ENCODE results near the gene APBA2.

Gene APBA2

GRCh38 chr15:28985316-28985645 lies 99.5 kb downstream of the APBA2 start:
- Mint-ChIP-seq H3K36me3 (no peaks in the 10 kb centered on the region), H3K4me1 (no peaks in the 10 kb centered on the region), H3K4me3 (no peak overlapping the region)

GRCh38 chr15:28985691-28986090 lies 99.9 kb downstream of the APBA2 start:
- no peak overlapping the region for H3K27ac Mint-ChIP-seq

More at GRCh38 chr15:28985316-28985645, 99.5 kb downstream of the APBA2 start:
- no peak overlapping the region for H3K27ac Mint-ChIP-seq
- no peaks in the 10 kb centered on the region for H3K27me3 Mint-ChIP-seq
- H3K9me3 Mint-ChIP-seq, result peaks cover 4% of the 10 kb centered on the region in 2 donors
- no peak for ATAC-seq (replicated peaks)
- DNase-seq, result no peak

GRCh38 chr15:28986108-28986507 lies 100.3 kb downstream of the APBA2 start:
- Mint-ChIP-seq H3K4me3 (no peak overlapping the region), H3K27me3 (no peaks in the 10 kb centered on the region), H3K27ac (no peak overlapping the region), H3K9me3 (peaks cover 4% of the 10 kb centered on the region in 2 donors), H3K4me1 (no peaks in the 10 kb centered on the region), H3K36me3 (no peaks in the 10 kb centered on the region)
- DNase-seq (no peak), ATAC-seq (replicated peaks) (no peak)

More at GRCh38 chr15:28985691-28986090, 99.9 kb downstream of the APBA2 start:
- Mint-ChIP-seq H3K4me1 (no peaks in the 10 kb centered on the region), H3K4me3 (no peak overlapping the region), H3K27me3 (no peaks in the 10 kb centered on the region), H3K9me3 (peaks cover 4% of the 10 kb centered on the region in 2 donors), H3K36me3 (no peaks in the 10 kb centered on the region)
- ATAC-seq (replicated peaks) (no peak), DNase-seq (no peak)

GRCh38 chr15:28986726-28987125 lies 101.0 kb downstream of the APBA2 start:
- no peak overlapping the region for H3K4me3 Mint-ChIP-seq
- H3K36me3 Mint-ChIP-seq, result no peaks in the 10 kb centered on the region
- H3K27ac Mint-ChIP-seq, result no peak overlapping the region
- no peaks in the 10 kb centered on the region for H3K4me1 Mint-ChIP-seq
- peaks cover 4% of the 10 kb centered on the region in 2 donors for H3K9me3 Mint-ChIP-seq
- DNase-seq (no peak), ATAC-seq (replicated peaks) (no peak)
- no peaks in the 10 kb centered on the region for H3K27me3 Mint-ChIP-seq

GRCh38 chr15:28987337-28987736 lies 101.6 kb downstream of the APBA2 start:
- no peaks in the 10 kb centered on the region for H3K36me3 Mint-ChIP-seq
- H3K4me1 Mint-ChIP-seq, result no peaks in the 10 kb centered on the region
- peaks cover 4% of the 10 kb centered on the region in 2 donors for H3K9me3 Mint-ChIP-seq
- ATAC-seq (replicated peaks) (no peak), DNase-seq (no peak)
- H3K27me3 Mint-ChIP-seq, result no peaks in the 10 kb centered on the region
- H3K4me3 Mint-ChIP-seq, result no peak overlapping the region
- no peak overlapping the region for H3K27ac Mint-ChIP-seq

GRCh38 chr15:28989239-28989830 lies 103.6 kb downstream of the APBA2 start:
- H3K27me3 Mint-ChIP-seq, result peaks cover 0 to 10% of the 10 kb centered on the region in 2 donors
- no peak overlapping the region for H3K4me3 Mint-ChIP-seq
- no peak for DNase-seq
- H3K9me3 Mint-ChIP-seq, result peaks cover 4% of the 10 kb centered on the region in 2 donors
- H3K36me3 Mint-ChIP-seq, result no peaks in the 10 kb centered on the region
- no peak overlapping the region for H3K27ac Mint-ChIP-seq
- peak in 1 of 2 donors; percentile 27 for ATAC-seq (replicated peaks)
- no peaks in the 10 kb centered on the region for H3K4me1 Mint-ChIP-seq

GRCh38 chr15:28989896-28990295 lies 104.1 kb downstream of the APBA2 start:
- no peak overlapping the region for H3K4me3 Mint-ChIP-seq
- H3K27me3 Mint-ChIP-seq, result peaks cover 0 to 10% of the 10 kb centered on the region in 2 donors
- ATAC-seq (replicated peaks) (no peak), DNase-seq (no peak)
- peaks cover under 1 to 4% of the 10 kb centered on the region in 2 donors for H3K9me3 Mint-ChIP-seq
- no peaks in the 10 kb centered on the region for H3K4me1 Mint-ChIP-seq
- no peaks in the 10 kb centered on the region for H3K36me3 Mint-ChIP-seq
- H3K27ac Mint-ChIP-seq, result no peak overlapping the region

GRCh38 chr15:28990390-28990789 lies 104.6 kb downstream of the APBA2 start:
- no peak overlapping the region for H3K4me3 Mint-ChIP-seq
- H3K9me3 Mint-ChIP-seq, result peaks cover 0 to 4% of the 10 kb centered on the region in 2 donors
- ATAC-seq (replicated peaks), result no peak
- peaks cover 0 to 10% of the 10 kb centered on the region in 2 donors for H3K27me3 Mint-ChIP-seq
- no peak overlapping the region for H3K27ac Mint-ChIP-seq
- DNase-seq, result no peak
- no peaks in the 10 kb centered on the region for H3K4me1 Mint-ChIP-seq
- H3K36me3 Mint-ChIP-seq, result no peaks in the 10 kb centered on the region

- ATAC-seq (replicated peaks) (no peak), DNase-seq (no peak)
- Mint-ChIP-seq H3K36me3 (no peaks in the 10 kb centered on the region), H3K4me3 (no peak overlapping the region), H3K9me3 (peaks cover 0 to 4% of the 10 kb centered on the region in 2 donors), H3K27ac (no peak overlapping the region), H3K4me1 (no peaks in the 10 kb centered on the region), H3K27me3 (peaks cover 0 to 12% of the 10 kb centered on the region in 2 donors)
Observed at GRCh38 chr15:28991236-28992171, 105.7 kb downstream of the APBA2 start.

- Mint-ChIP-seq H3K4me1 (no peaks in the 10 kb centered on the region), H3K9me3 (no peaks in the 10 kb centered on the region), H3K4me3 (no peak overlapping the region), H3K36me3 (no peaks in the 10 kb centered on the region), H3K27ac (no peak overlapping the region), H3K27me3 (peaks cover 0 to 14% of the 10 kb centered on the region in 2 donors)
- ATAC-seq (replicated peaks) (no peak), DNase-seq (no peak)
Observed at GRCh38 chr15:28992336-28992864, 106.6 kb downstream of the APBA2 start.

- ATAC-seq (replicated peaks) (no peak), DNase-seq (no peak)
- H3K4me3 Mint-ChIP-seq, result no peak overlapping the region
- no peaks in the 10 kb centered on the region for H3K36me3 Mint-ChIP-seq
- H3K4me1 Mint-ChIP-seq, result no peaks in the 10 kb centered on the region
- no peak overlapping the region for H3K27ac Mint-ChIP-seq
- H3K9me3 Mint-ChIP-seq, result no peaks in the 10 kb centered on the region
- H3K27me3 Mint-ChIP-seq, result peaks cover 0 to 14% of the 10 kb centered on the region in 2 donors
Observed at GRCh38 chr15:28993051-28993719, 107.4 kb downstream of the APBA2 start.

- no peaks in the 10 kb centered on the region for H3K36me3 Mint-ChIP-seq
- DNase-seq, result no peak
- H3K27ac Mint-ChIP-seq, result no peak overlapping the region
- no peaks in the 10 kb centered on the region for H3K4me1 Mint-ChIP-seq
- peaks cover 0 to 2% of the 10 kb centered on the region in 2 donors for H3K9me3 Mint-ChIP-seq
- no peak overlapping the region for H3K4me3 Mint-ChIP-seq
- no peak for ATAC-seq (replicated peaks)
- H3K27me3 Mint-ChIP-seq, result peaks cover 0 to 14% of the 10 kb centered on the region in 2 donors
Observed at GRCh38 chr15:28993720-28994053, 107.9 kb downstream of the APBA2 start.

- DNase-seq (no peak), ATAC-seq (replicated peaks) (no peak)
- H3K4me3 Mint-ChIP-seq, result no peak overlapping the region
- peaks cover 0 to 2% of the 10 kb centered on the region in 2 donors for H3K9me3 Mint-ChIP-seq
- H3K27me3 Mint-ChIP-seq, result peaks cover 0 to 14% of the 10 kb centered on the region in 2 donors
- H3K4me1 Mint-ChIP-seq, result no peaks in the 10 kb centered on the region
- H3K36me3 Mint-ChIP-seq, result no peaks in the 10 kb centered on the region
- H3K27ac Mint-ChIP-seq, result no peak overlapping the region
Observed at GRCh38 chr15:28994142-28994830, 108.5 kb downstream of the APBA2 start.

Measured in stimulated activated naive B cell treated with anti-CD40 and anti-IgM and Interleukin-4, amounts not matched to agents 10 μg/mL and 1 μg/mL and 100 μg/mL, for 72 hours (primary cell).